Measurements from ENCODE around the gene DMD. TPM values are rescaled to one million over a fixed set of nuclear protein-coding genes. Genes with fewer than 3 reads are reported as not detected.

Gene DMD
- total RNA-seq, 1 donor from 2014 or later = 23.9 TPM

GRCh38 chrX:31604629-31605221 lies 1606.6 kb downstream of the DMD start:
- Mint-ChIP-seq H3K4me3 (ENCODE audit: low read depth) (no peak overlapping the region), H3K27ac (no peak overlapping the region), H3K4me1 (ENCODE audit: low read depth) (peaks cover 1% of the 10 kb centered on the region), H3K27me3 (no peaks in the 10 kb centered on the region), H3K36me3 (ENCODE audit: insufficient read depth) (no peaks in the 10 kb centered on the region), H3K9me3 (ENCODE audit: low read depth) (peaks cover 20% of the 10 kb centered on the region)
- no peak for TF ChIP-seq CTCF (IDR thresholded peaks at IDR 0.05; ENCODE audit: unreplicated experiment)
- no peak for DNase-seq (ENCODE audit: low spot score, unreplicated experiment)

- no peak overlapping the region for H3K4me3 Mint-ChIP-seq (ENCODE audit: low read depth)
- no peaks in the 10 kb centered on the region for H3K4me1 Mint-ChIP-seq (ENCODE audit: low read depth)
- no peaks in the 10 kb centered on the region for H3K27me3 Mint-ChIP-seq
- TF ChIP-seq CTCF (IDR thresholded peaks at IDR 0.05; ENCODE audit: unreplicated experiment) = no peak
- H3K9me3 Mint-ChIP-seq (ENCODE audit: low read depth) = peaks cover 17% of the 10 kb centered on the region
- no peaks in the 10 kb centered on the region for H3K36me3 Mint-ChIP-seq (ENCODE audit: insufficient read depth)
- H3K27ac Mint-ChIP-seq = no peak overlapping the region
- DNase-seq (ENCODE audit: low spot score, unreplicated experiment) = no peak
Observed at GRCh38 chrX:31603411-31604120, 1607.8 kb downstream of the DMD start.

- H3K27me3 Mint-ChIP-seq = no peaks in the 10 kb centered on the region
- no peaks in the 10 kb centered on the region for H3K4me1 Mint-ChIP-seq (ENCODE audit: low read depth)
- H3K4me3 Mint-ChIP-seq (ENCODE audit: low read depth) = no peak overlapping the region
- DNase-seq (ENCODE audit: low spot score, unreplicated experiment) = no peak
- no peak overlapping the region for H3K27ac Mint-ChIP-seq
- no peaks in the 10 kb centered on the region for H3K36me3 Mint-ChIP-seq (ENCODE audit: insufficient read depth)
- no peak for TF ChIP-seq CTCF (IDR thresholded peaks at IDR 0.05; ENCODE audit: unreplicated experiment)
- H3K9me3 Mint-ChIP-seq (ENCODE audit: low read depth) = peaks cover 16% of the 10 kb centered on the region
Observed at GRCh38 chrX:31600823-31601222, 1610.5 kb downstream of the DMD start.

- peaks cover 3% of the 10 kb centered on the region for H3K9me3 Mint-ChIP-seq (ENCODE audit: low read depth)
- no peaks in the 10 kb centered on the region for H3K36me3 Mint-ChIP-seq (ENCODE audit: insufficient read depth)
- H3K4me1 Mint-ChIP-seq (ENCODE audit: low read depth) = peaks cover 6% of the 10 kb centered on the region
- H3K27me3 Mint-ChIP-seq = peaks cover 29% of the 10 kb centered on the region
- DNase-seq (ENCODE audit: low spot score, unreplicated experiment) = no peak
- no peak overlapping the region for H3K4me3 Mint-ChIP-seq (ENCODE audit: low read depth)
- no peak overlapping the region for H3K27ac Mint-ChIP-seq
- TF ChIP-seq CTCF (IDR thresholded peaks at IDR 0.05; ENCODE audit: unreplicated experiment) = no peak
Observed at GRCh38 chrX:31593353-31593752, 1618.0 kb downstream of the DMD start.

GRCh38 chrX:31591355-31591754 lies 1620.0 kb downstream of the DMD start:
- no peak for TF ChIP-seq CTCF (IDR thresholded peaks at IDR 0.05; ENCODE audit: unreplicated experiment)
- peaks cover 9% of the 10 kb centered on the region for H3K4me1 Mint-ChIP-seq (ENCODE audit: low read depth)
- H3K9me3 Mint-ChIP-seq (ENCODE audit: low read depth) = peaks cover 6% of the 10 kb centered on the region
- H3K4me3 Mint-ChIP-seq (ENCODE audit: low read depth) = no peak overlapping the region
- H3K36me3 Mint-ChIP-seq (ENCODE audit: insufficient read depth) = no peaks in the 10 kb centered on the region
- H3K27me3 Mint-ChIP-seq = peaks cover 37% of the 10 kb centered on the region
- no peak overlapping the region for H3K27ac Mint-ChIP-seq
- no peak for DNase-seq (ENCODE audit: low spot score, unreplicated experiment)
